Stimulated activated CD4-positive, alpha-beta T cell treated with anti-CD3 and anti-CD28 coated beads, Interleukin-2, amount 100 ng/mL, for 24 hours (primary cell): ENCODE data around the gene CLCA4.
"Not testable (repeated sequence)": the region's sequence is repeated elsewhere in the genome, so short reads cannot be mapped to it uniquely, and the experiment has no call there.

Experiments
- DNase-seq, 2 donors: peaks; one replicate each; pipeline ENCODE4 v3.0.0-alpha.2; 2020

Gene CLCA4

DNA sequence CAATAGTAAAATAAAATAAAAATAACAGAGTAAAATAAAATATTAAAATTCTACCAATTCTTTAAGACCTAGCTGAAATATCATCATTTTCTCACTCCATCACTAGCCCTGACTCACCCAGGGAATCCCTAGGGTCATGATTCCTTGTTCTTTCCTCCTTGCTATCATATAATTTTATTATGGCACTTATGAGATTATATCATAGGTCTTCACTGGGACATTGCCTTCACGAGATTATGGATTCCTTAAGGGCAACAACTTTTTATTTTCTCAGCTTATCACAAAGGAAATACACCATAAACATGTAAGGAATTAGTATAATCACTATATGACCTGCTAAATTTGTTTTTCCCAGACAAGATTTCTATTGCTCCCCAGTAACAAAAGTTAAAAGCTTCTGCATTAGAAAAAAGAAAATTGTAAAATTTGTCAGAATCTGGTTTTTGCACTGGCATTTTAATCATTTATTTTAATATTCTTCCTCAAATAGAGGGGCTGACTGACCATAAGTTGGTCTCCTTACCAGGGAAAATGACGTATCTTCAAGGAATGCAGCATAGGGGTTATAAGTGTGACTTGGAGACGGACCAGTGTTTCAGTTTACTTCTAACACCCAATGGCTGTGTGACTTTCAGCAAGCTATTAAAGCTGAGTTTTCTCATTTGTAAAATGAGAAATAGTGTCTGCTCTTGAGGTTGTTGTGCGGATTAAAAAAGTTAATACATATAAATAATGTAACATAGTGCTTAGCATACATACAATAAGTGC is 8.8 kb upstream of the CLCA4 start:
- no peak for DNase-seq

DNA sequence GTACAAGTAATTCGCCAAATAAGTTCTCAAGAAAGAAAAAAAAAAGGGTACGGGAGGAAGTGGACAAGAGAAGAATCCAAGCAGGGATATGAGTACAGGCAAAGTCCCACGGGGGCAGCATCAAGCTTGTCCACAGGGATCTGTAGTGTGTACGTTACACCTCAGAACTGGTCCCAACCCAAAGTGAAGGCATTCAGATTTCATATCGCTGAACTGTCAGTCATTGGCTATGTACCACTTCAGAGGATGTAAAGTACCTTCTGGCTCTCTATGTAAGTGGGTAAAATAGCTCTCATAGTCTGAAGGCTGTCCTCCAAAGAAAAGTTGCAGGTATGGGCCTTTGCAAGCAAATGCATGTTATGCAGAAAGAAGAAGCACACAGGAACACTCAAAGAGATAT is 8.1 kb upstream of the CLCA4 start:
- DNase-seq, result no peak

DNA sequence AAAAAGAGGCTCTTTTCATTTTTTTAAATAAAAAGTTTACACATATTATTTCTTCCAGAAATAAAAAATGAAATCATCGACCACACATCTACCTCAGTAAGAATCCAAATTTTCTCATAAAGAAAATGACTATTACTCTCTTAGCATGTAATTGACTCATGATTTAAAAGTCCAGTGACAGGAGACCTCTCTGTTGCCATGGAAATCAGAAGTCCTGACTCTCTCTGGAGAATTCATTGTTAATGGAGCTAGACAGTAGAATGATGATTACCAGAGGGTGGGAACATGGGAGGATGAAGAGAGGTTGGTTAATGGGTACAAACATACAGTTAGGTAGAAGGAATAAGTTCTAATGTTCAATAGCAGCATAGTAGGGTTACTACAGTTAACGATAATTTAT is 5.0 kb upstream of the CLCA4 start:
- no peak for DNase-seq

DNA sequence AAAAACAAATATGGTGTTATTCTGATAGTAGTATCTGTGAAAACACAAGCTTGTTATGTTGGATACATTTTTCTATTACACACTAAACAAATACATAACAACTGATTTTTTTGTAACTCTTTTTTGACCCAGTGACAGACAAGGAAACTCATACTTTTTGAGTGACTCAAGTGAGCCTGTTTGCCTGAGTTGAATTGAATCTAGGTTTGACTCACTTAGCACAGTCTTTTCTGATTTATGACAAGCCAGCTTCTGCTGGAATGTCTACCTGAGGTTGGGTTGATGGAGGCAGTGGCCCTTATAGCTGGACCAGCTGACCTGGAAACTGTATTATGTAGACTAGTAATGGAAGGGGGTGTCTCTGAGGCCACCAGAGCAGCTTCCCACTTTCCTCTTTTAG is 4.2 kb upstream of the CLCA4 start:
- DNase-seq, result no peak

DNA sequence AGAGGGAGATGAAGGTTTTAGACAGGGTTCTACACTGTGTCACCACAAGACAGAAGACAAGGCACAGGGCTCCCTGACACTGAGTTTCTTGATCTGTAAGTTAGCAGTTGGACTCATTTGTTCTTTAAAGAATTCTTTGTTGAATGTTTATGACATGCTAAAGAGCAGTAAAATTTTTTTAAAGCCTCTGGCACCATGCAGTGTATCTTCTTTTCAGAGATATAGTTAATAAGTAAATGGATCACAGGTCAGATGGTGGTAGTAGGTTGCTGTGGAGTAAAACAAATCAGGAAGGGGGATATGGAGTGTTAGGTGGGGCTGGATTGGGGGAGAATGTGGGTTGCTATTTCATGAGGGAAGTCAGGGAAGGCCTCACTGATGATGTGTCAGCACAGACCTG is 2.0 kb downstream of the CLCA4 start:
- DNase-seq, result no peak

DNA sequence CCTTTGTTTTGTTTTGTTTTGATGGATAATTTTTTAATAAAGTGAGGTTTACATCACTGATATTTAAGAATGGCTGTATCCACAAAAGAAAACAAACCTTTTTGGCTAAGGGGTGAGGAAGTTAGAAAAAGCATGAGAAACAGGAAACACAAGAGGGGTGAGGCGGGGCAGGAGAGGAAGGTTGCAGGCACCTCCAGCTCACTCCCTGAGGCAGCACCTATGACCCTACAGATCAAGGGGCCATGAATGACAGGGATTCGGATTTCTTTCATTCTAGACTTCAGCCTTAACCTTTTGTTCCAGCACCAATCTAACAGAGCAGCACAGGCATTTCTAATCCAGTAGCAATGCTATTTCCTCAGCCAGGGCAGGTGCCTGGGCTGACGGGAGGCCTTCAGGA is 4.4 kb downstream of the CLCA4 start:
- no peak for DNase-seq

DNA sequence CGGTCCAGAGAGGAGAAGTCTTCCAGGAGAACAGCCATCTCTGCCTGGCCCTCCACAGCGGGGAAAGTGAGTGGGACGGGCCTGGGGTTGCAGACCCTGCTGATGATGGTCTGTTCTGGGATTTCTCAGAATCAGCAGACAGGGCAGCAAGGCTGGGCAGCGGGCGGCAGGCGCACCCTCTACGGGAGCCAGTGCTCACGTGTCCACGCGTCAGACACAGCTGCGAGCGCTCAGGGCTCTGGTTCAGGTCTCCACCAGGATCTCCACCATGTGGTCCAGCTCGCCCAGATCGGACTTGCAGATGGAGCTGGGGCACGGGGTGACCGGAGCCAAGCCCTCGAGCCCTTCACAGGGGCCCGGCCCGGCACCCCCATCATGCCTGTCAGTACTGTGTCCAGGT is 5.5 kb downstream of the CLCA4 start:
- no peak for DNase-seq

DNA sequence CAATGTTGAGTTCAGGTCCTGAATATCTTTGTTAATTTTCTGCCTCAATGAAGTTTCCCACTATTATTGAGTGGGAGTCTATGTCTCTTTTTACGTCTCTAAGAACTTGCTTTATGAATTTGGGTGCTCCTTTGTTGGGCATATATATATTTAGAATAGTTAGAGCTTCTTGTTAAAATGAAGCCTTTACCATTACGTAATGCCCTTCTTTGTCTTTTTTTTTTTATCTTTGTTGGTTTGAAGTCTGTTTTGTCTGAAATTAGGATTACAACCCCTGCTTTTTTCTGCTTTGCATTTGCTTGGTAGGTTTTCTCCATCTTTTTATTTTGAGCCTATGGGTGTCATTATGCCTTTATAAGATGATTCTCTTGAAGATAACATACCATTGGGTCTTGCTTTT is 10.9 kb downstream of the CLCA4 start:
- no peak for DNase-seq

DNA sequence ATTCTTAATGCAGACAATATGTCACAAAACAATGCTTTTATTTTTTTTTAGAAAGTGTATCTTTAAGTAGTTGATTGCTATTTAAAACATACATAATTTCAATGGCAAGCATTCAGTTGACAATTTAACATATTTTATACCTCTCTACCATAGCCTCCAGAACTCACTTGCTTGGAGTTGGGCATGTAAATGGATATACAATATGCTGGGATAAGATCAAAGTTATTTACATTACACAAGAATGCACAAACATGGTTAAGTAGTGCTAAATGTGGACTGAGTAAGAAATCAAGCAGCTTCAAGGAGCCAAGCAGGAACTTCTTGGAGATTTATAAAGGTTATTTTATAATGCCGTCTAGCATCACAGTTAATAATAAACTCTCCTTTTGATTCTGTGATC is 17.0 kb downstream of the CLCA4 start:
- no peak for DNase-seq

DNA sequence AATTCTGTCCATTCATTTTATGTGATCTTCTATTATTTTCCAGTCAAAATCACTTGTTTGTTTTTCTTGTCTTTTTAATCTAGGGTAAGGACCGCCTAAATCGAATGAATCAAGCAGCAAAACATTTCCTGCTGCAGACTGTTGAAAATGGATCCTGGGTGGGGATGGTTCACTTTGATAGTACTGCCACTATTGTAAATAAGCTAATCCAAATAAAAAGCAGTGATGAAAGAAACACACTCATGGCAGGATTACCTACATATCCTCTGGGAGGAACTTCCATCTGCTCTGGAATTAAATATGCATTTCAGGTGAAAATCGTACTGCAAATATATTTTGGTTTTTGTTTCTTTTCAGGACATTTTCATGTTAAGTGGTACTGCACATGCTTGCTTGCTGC is 20.5 kb downstream of the CLCA4 start:
- no peak for DNase-seq

DNA sequence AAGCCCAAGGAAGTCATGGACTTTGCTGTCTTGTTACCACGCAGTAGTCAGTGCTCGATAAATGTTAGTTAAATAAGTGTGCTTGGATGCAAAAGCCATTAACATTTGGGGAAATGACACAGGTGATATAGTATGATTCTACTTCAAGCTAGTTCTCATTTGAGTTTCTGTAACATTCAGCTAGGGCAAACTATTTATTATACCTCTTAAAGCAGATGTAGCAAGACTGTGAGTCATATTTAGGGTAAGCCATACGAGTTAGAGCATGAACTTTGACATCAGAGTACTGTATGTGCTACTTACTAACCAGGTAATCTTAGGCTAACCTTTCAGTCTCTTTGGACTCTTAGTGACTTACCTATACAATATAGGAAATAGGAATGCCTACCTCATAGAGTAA is 21.0 kb downstream of the CLCA4 start:
- no peak for DNase-seq

DNA sequence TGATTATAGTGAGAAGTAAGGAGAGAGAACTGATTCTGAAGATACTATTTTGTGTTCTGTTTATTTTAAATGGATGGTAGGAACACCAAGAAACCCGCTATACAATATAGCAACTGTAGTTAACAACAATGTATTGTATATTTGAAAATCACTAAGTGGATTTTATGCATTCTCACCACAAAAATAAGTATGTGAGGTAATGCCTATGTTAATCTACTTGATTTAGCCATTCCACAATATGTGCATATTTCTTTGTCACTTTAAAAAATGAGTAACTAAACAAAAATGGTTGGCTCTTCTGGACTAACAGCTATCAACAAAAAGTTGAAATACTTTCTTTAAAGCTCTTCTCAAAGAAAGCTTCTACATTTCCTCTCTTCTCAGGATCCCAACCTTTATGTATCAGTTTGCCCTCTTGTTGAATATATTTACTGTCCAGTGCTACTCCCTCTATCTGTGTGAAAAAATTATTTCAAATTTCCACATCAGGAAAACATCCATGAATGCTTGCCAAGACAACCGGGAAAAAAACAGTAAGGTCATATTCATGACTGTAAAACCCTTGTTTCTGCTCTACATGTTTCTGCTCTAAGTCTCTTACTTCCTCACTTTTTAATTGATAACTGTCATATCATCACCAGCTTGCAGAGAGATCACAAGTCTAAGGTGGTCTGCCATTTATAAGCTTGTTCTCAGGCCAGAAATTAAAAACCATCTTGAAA is 27.0 kb downstream of the CLCA4 start:
- DNase-seq, result no peak

DNA sequence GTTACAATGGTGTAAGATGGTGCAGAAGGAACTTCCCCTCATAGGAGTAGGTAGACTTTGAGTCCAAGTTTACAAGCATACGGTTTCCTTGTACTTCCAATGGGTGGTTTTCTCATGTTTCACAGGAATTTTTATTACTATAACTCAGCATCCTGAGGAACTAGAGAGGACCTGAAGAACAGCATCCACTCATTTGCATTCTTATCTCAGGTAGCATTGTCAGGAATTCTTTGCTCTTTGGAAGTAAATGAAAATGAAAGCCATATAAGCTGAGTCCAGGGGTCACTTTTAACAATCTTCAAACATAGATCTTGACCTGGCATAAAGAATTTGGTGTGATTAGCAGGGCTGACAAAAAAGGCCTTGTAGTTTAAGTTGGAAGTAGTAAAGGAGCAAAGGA is 34.4 kb downstream of the CLCA4 start:
- DNase-seq, result no peak

DNA sequence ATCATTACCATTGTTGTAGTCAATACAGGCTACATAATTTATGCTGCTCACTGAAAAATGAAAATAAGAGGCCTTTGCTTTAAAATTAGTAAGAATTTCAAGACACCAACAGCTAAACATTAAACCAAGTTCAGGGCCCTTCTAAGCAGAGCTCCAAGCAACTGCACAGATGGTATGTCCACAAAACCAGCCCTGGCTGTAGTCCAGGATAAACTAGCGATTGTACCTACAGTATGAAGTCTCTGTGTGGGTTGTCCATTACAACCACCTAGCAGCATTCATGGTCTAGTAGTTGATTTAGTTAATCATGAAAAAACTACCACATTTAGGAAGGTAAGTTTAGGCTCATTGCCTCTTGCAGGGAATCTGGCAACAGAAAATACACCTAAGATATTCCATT is 35.3 kb downstream of the CLCA4 start:
- no peak for DNase-seq

DNA sequence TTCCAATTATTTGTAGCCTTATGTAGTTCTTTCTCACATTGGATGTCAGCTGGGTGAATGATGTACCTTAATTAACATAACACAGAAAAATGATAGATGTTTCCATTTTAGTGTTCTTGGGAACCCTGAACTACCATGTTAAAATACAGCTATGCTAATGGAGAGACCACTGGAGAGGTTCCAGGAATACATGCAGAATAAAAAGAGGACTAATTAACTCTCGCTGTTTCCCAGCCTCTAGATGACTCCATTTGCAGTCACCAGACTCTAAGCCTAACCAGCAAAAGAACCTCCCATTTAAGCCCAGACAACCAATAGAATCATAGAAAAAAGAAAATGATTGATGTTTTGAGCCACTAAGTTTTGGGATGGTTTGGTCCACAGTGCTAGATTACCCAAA is 36.2 kb downstream of the CLCA4 start:
- DNase-seq, result no peak

DNA sequence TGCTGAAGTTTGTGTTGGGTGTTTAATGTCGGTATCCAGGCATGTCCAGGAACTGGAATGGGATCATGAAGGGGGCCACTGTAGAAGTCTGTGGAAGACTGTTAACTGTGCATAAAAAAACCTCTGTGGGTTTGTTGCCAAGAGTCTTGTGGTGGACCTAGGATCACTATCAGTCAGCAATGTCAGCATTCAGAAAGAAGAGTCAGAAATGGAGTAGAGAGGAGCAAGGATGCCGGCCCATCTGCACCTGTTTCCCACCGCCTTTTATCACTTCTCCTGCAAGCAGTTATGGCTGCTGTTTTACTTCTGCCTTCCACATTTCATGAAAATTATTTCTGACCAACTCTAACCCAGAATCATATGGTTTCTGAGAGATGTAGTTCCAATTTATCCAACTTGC is 36.7 kb downstream of the CLCA4 start:
- no peak for DNase-seq

DNA sequence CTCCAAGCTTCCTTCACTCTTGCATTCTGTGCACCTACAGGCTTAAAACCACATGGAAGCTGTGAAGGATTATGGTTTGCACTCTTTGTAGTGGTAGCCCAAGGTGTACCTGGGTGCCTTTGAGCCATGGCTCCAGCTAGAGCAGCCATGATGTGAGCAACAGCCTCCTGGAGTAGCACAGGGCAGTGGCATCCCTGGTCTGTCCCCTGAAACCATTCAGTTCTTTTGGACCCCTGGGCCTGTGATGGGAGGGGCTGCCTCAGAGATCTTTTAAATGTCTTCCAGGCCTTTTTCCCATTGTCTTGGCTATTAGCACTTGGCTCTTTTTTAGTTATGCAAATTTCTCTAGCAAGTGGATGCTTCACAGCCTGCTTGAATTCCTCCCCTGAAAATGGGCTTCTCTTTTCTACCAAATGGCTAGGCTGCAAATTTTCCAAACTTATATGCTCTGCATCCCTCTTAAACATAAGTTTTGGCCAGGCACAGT is 47.4 kb downstream of the CLCA4 start:
- no peak for DNase-seq

DNA sequence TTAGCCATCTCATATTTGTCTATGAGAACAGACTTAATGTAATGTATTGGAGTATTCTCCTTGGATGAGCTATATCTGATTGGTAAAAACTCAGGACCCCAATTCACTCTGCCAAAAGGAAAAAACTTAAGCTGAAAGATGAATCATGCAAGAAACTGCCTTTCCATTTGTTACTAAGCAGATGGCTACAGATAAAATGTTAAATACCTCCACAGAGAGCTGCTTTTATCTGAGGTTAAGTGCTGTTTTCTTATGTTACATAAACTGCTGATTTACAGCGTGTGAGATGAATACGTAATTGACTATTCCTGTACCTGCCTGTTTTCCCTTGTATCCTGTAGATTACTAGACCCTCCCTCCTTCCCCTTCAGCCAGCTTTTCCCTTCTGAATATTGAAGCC is 49.3 kb downstream of the CLCA4 start:
- DNase-seq, result no peak

DNA sequence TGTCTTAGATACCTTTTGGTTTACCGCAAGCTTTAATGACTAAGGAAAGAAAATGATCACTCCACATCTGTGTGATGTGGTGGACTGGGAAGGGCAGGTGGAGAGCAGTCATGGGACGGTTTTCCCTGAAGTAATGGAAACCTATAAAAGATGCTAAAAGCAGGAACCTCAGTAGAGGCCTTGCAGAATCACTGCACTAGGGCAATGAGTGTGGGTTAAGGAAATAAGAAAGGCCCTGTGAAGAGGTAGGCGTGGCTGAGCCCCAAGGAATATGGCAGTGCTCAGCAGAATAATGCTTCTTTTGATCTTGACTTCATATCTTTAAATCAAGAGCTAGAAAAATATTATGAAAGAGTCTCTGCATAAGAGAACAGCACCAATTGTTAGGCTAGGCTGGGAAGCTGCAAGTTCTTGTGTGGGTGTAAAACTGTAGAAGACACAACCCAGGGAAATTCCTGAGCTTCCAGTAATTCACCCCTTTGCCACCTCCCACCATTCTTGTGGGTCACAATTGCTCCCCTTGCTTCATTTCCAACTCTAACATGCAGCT is 49.9 kb downstream of the CLCA4 start:
- no peak for DNase-seq

DNA sequence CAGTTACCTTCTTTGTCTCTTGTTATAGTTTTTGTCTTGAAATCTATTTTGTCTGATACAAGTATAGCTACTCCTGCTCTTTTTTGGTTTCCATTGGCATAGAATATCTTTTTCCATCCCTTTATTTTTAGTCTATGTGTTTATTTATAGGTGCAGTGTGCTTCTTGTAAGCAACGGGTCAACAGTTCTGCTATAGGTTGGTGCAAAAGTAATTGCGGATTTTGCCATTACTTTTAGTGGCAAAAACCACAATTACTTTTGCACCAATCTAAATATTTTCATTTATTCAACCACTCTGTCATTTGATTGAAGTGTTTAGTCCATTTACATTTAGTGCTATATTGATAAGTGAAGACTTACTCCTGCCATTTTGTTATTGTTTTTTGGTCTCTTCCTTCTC is 59.2 kb downstream of the CLCA4 start:
- DNase-seq, result not testable (repeated sequence)

DNA sequence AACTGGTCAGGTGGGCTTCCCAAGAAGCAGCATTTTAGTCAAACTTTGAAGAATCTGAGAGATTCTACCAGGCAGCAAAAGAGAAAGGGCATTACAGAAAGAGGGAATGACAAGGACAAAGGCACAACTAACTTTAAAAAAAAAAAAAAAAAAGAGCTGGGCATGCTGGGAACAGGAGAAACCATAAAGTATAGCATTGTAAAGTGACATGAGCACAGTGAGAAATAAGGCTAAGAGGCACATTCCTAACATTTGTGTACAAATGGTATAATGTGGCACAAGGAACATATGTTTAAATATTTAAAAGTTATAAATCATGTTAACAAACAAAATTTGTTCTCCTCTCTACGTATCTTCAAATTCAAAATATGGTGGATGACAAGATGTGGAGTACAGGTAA is 69.6 kb downstream of the CLCA4 start:
- no peak for DNase-seq

DNA sequence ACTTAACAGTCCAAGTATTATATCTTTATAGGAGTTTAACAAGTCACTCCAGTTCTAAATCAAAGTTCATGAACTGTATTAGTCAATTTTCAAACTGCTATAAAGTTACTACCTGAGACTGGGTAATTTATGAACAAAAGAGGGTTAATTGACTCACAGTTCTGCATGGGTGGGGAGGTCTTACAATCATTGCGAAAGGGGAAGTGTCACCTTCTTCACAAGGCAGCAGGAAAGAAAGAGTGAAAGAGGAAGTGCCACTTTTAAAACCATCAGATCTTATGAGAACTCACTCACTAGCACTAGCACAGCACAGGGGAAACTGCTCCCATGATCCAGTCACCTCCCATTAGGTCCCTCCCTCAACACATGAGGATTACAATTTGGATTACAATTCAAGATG is 70.0 kb downstream of the CLCA4 start:
- no peak for DNase-seq

DNA sequence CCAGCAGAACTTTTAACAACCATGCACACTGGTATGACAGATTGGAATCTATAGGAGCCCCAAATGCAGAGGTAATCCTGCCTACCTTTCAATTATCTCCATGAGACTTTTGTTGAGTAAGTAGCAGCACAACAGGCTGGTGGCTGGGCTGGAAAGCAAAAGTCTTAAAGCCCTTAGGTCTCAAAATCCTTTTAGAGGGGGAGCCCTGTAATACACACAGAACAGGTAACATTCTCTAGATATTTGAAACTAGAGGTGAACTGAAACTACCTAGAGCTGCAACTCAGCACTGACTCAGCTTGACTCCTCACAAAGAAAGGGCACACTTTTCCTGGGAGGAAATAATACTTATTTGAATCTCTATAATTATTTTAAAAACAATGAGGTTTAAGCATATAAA is 71.5 kb downstream of the CLCA4 start:
- no peak for DNase-seq

DNA sequence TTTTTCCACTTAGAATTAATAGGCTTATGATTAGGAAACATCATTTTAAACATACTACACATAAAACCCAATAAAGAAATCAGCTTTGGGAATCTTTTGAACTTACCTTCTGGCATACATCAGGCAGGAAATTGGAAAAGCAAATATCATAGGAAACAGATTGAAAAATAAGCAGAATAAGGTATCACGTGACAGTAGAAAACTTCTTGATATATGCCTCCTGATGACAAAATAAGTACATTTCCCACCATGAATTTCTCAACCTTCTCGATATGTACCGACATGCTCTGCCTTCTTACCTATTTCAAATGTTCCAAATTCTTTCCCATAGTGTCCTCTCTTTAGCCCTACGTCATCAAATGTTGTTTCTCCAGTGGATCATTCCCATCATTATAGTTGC is 72.4 kb downstream of the CLCA4 start:
- DNase-seq, result no peak
